SK-N-SH (cell line): ENCODE results near the gene RGS6. TPM values are rescaled to one million over a fixed set of nuclear protein-coding genes. Genes with fewer than 3 reads are reported as not detected.

Source experiments
- CTCF ChIA-PET: fragments of 300-600, 350-600 bp; formaldehyde crosslinking; extraction: SDS; loops from one replicate; lab custom pipeline; 2021; lab: Yijun Ruan, JAX
- POLR2A ChIA-PET: fragments of 350-600 bp; sonication (Branson Sonifier 250); formaldehyde crosslinking; extraction: SDS; loops from one replicate; lab custom pipeline; 2020; ENCODE audit warnings: antibody characterized with exemption, inconsistent platforms; lab: Yijun Ruan, JAX
- DNase-seq: peaks from one replicate; pipeline ENCODE4 v3.0.0; 2012
- H2AFZ ChIP-seq: fragments of 200-600 bp; sonication (generic); 2 replicates; pipeline ENCODE4 v1.8.1; 2016; ENCODE audit warnings: antibody characterized with exemption, mild to moderate bottlenecking, low read depth
- H3F3A ChIP-seq: fragments of 200-600 bp; sonication (generic); replicated peaks from 2 replicates; pipeline ENCODE3; 2016; ENCODE audit warnings: antibody characterized with exemption, mild to moderate bottlenecking; ENCODE audit not compliant: insufficient read depth
- H3K27ac ChIP-seq, 2 experiments: fragments of 200-500 bp in 1 of 2; fragments of 200-600 bp in 1 of 2; sonication (Bioruptor generic) in 1 of 2; sonication (generic), shearing (Covaris generic) in 1 of 2; 2 replicates each; pipeline versions ENCODE4 v1.5.1 to v1.6.1; 2014 to 2016; ENCODE audit warnings: low read depth in 2 of 2, inconsistent platforms in 1 of 2, low read length in 1 of 2, mild to moderate bottlenecking in 1 of 2, mixed read lengths in 1 of 2
- H3K27me3 ChIP-seq: fragments of 200-600 bp; sonication (generic), shearing (Covaris generic); 2 replicates; pipeline ENCODE4 v1.6.1; 2016; ENCODE audit warnings: mixed run types; ENCODE audit not compliant: insufficient read depth
- H3K36me3 ChIP-seq, 2 experiments: fragments of 200-500 bp in 1 of 2; fragments of 200-600 bp in 1 of 2; sonication (Bioruptor generic) in 1 of 2; sonication (generic) in 1 of 2; replicated peaks in 1 of 2; 2 replicates each; pipeline versions ENCODE3 to v1.5.1; 2014 to 2016; ENCODE audit warnings: low read length in 1 of 2, mild to moderate bottlenecking in 1 of 2; ENCODE audit not compliant: insufficient read depth in 2 of 2, control insufficient read depth in 1 of 2
- H3K4me1 ChIP-seq, 2 experiments: fragments of 200-500 bp in 1 of 2; fragments of 200-600 bp in 1 of 2; sonication (Bioruptor generic) in 1 of 2; sonication (generic), shearing (Covaris generic) in 1 of 2; 2 replicates each; pipeline versions ENCODE4 v1.5.1 to v1.6.1; 2014 to 2016; ENCODE audit warnings: low read depth in 1 of 2, low read length in 1 of 2, mixed run types in 1 of 2; ENCODE audit not compliant: insufficient read depth in 2 of 2, control insufficient read depth in 1 of 2
- H3K4me2 ChIP-seq: fragments of 200-600 bp; sonication (generic), shearing (Covaris generic); 2 replicates; pipeline ENCODE4 v1.6.1; 2017; ENCODE audit warnings: mixed run types
- H3K4me3 ChIP-seq, 2 experiments: fragments of 200-500 bp in 1 of 2; fragments of 200-600 bp in 1 of 2; sonication (Bioruptor generic) in 1 of 2; sonication (generic), shearing (Covaris generic) in 1 of 2; 2 replicates each; pipeline versions ENCODE4 v1.5.1 to v1.8.1; 2014 to 2016; ENCODE audit warnings: low read depth in 2 of 2, inconsistent platforms in 1 of 2, low read length in 1 of 2, mild to moderate bottlenecking in 1 of 2, mixed read lengths in 1 of 2, moderate library complexity in 1 of 2
- H3K79me2 ChIP-seq: fragments of 200-600 bp; sonication (generic); 2 replicates; pipeline ENCODE4 v1.8.1; 2017; ENCODE audit warnings: mild to moderate bottlenecking; ENCODE audit not compliant: insufficient read depth
- H3K9ac ChIP-seq: fragments of 200-600 bp; sonication (generic); 2 replicates; pipeline ENCODE4 v1.6.1; 2017; ENCODE audit warnings: mixed run types
- H3K9me2 ChIP-seq: fragments of 200-600 bp; sonication (generic); 2 replicates; pipeline ENCODE4 v1.6.1; 2017; ENCODE audit warnings: mixed run types
- H3K9me3 ChIP-seq: fragments of 200-600 bp; sonication (generic); 2 replicates; pipeline ENCODE4 v1.6.1; 2017; ENCODE audit warnings: mixed run types, mild to moderate bottlenecking, moderate library complexity
- H4K20me1 ChIP-seq: fragments of 200-600 bp; sonication (generic); 2 replicates; pipeline ENCODE4 v1.6.1; 2017; ENCODE audit warnings: mild to moderate bottlenecking, mixed run types; ENCODE audit not compliant: insufficient read depth
- EP300 ChIP-seq, 2 experiments: IDR thresholded peaks; 2 replicates each; pipeline versions ENCODE4 v1.4.0 to v1.6.1; 2012; ENCODE audit warnings: borderline replicate concordance in 1 of 2, low read depth in 1 of 2, low read length in 1 of 2
- FOXJ3 ChIP-seq: sonication (generic); formaldehyde crosslinking; IDR thresholded peaks from 2 replicates; pipeline ENCODE4 v1.5.1; 2020; ENCODE audit warnings: mild to moderate bottlenecking, missing genetic modification reagents
- FOXM1 ChIP-seq: IDR thresholded peaks from 2 replicates; pipeline ENCODE4 v1.4.0; 2012; ENCODE audit warnings: low read depth, mild to moderate bottlenecking
- GABPA ChIP-seq: IDR thresholded peaks from 2 replicates; pipeline ENCODE4 v1.4.0; 2012; ENCODE audit warnings: low read depth, mild to moderate bottlenecking
- IRF3 ChIP-seq: fragments of 150-350 bp; IDR thresholded peaks from 2 replicates; pipeline ENCODE4 v1.6.1; 2016; ENCODE audit warnings: mild to moderate bottlenecking, low read depth, low read length
- MEF2A ChIP-seq: IDR thresholded peaks from 2 replicates; pipeline ENCODE4 v1.4.0; 2012; ENCODE audit warnings: low read depth, borderline replicate concordance
- NFIC ChIP-seq: IDR thresholded peaks from 2 replicates; pipeline ENCODE4 v1.4.0; 2012; ENCODE audit warnings: borderline replicate concordance
- PBX3 ChIP-seq: IDR thresholded peaks from 2 replicates; pipeline ENCODE4; 2012
- POLR2AphosphoS5 ChIP-seq: IDR thresholded peaks from 2 replicates; pipeline ENCODE4 v1.6.1; 2012; ENCODE audit warnings: low read depth, low read length
- REST ChIP-seq: IDR thresholded peaks from 2 replicates; pipeline ENCODE4 v1.6.1; 2012; ENCODE audit warnings: mild to moderate bottlenecking, low read depth, low read length, moderate library complexity
- RFX5 ChIP-seq: IDR thresholded peaks from 2 replicates; pipeline ENCODE4 v1.6.1; 2012; ENCODE audit warnings: mild to moderate bottlenecking, improper control_type of control experiment, low read length
- SIN3A ChIP-seq: IDR thresholded peaks from 2 replicates; pipeline ENCODE4 v1.6.1; 2012; ENCODE audit warnings: low read depth, mild to moderate bottlenecking, low read length, moderate library complexity, borderline replicate concordance
- SMC3 ChIP-seq: IDR thresholded peaks from 2 replicates; pipeline ENCODE4 v1.6.1; 2012; ENCODE audit warnings: low read depth, low read length, improper control_type of control experiment
- TCF12 ChIP-seq: IDR thresholded peaks from 2 replicates; pipeline ENCODE4 v1.4.0; 2012
- USF1 ChIP-seq: IDR thresholded peaks from 2 replicates; pipeline ENCODE4 v1.4.0; 2012; ENCODE audit warnings: low read depth, borderline replicate concordance
- ZBTB33 ChIP-seq: IDR thresholded peaks from 2 replicates; pipeline ENCODE4 v1.4.0; 2012; ENCODE audit warnings: low read depth, borderline replicate concordance
- WGBS: methylation state at CpG from one replicate; pipeline ENCODE4 v1.1.6; 2017; ENCODE audit warnings: low lambda C conversion rate; 5-methylcytosine and 5-hydroxymethylcytosine counted together
- polyA plus RNA-seq, 3 experiments: library from polyadenylated mRNA; depleted of rRNA; stranded (reverse); fragments of >200 nt; gene quantifications; 2 replicates each; pipeline ENCODE4 v1.2.3, GENCODE V29; 2012

Gene RGS6
- polyA plus RNA-seq, 1 of the 3 experiments (the other 2 are of a cell fraction): not detected

- no peak for TF ChIP-seq REST
- no peak for TF ChIP-seq FOXJ3 (CRISPR knock-in tag)
- no peak for TF ChIP-seq FOXM1
These were observed 644.0 kb downstream of the RGS6 start (continued) for GRCh38 chr14:72576258-72576657.

GRCh38 chr14:72577521-72577920 is 645.3 kb downstream of the RGS6 start:
- 46% methylated on average over 5 of the region's 5 CpGs for WGBS
- no peak overlapping the region for H3K9ac ChIP-seq
- H3K27ac ChIP-seq: no peak overlapping the region
- DNase-seq: no peak
- no peaks in the 10 kb centered on the region for H3F3A ChIP-seq
- POLR2A ChIA-PET: interaction anchor here (0.6 kb wide), 1 partner anchor 345 kb away, joined by 3 read pairs; no protein-coding TSS in a partner anchor
- no peaks in the 10 kb centered on the region for H3K9me3 ChIP-seq
- no peak overlapping the region for H3K4me2 ChIP-seq
- CTCF ChIA-PET: interaction anchor here (1.1 to 1.5 kb wide), 2 partner anchors 10 to 327 kb away, joined by 4 to 5 read pairs; no protein-coding TSS in a partner anchor
- TF ChIP-seq TCF12 (no peak), NFIC (no peak), USF1 (no peak), GABPA (no peak), ZBTB33 (no peak), RFX5 (no peak), SIN3A (no peak), IRF3 (no peak), REST (no peak), POLR2AphosphoS5 (no peak), SMC3 (no peak), EP300 (IDR thresholded peaks at IDR 0.05; ENCODE audit: borderline replicate concordance in 1 of 2, low read depth in 1 of 2, low read length in 1 of 2) (no peak), PBX3 (no peak), MEF2A (no peak)
- TF ChIP-seq, all 33 proteins: peak for 0
- no peak overlapping the region for H2AFZ ChIP-seq
- H3K79me2 ChIP-seq: no peaks in the 10 kb centered on the region
- H3K4me1 ChIP-seq: peaks cover 0 to 17% of the 10 kb centered on the region in 2 experiments; a peak in 2 of 4 replicates
- H3K27me3 ChIP-seq: peaks cover 5% of the 10 kb centered on the region; the same call in 1 of the 2 replicates
- H4K20me1 ChIP-seq: no peaks in the 10 kb centered on the region
- no peak overlapping the region for H3K4me3 ChIP-seq
- no peaks in the 10 kb centered on the region for H3K36me3 ChIP-seq
- no peaks in the 10 kb centered on the region for H3K9me2 ChIP-seq
